DMS153 treated with DMSO at 0.1 percent for 48 hours (cell line): ENCODE measurements around the gene ITIH6.

Source experiments
- DNase-seq: peaks from one replicate; lab custom pipeline; 2025; ENCODE audit not compliant: unreplicated experiment; lab: John Stamatoyannopoulos, UW

ITIH6 gene

DNA sequence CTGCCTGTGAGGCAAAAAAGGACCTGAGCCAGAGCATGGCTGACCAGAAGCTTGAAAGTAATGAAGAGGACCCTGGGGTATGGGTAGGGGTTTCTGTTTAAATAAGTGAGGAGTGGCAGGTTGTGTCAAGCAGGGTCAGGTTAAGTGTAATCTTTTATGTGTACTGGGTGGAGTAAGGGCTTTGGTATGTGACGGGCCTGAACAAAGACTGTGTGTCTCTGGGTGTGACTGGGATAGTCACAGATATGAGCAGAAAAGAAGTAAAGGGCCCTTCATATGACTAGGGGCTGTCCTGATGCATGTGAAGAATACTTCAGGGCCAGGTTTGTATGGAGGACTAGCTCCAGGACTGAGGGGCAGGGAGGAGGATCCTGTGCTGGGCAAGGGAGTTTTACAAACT lies 82.4 kb downstream of the ITIH6 start:
- DNase-seq = no peak

- no peak for DNase-seq
Observed at GRCh38 chrX:54714424-54714823, 83.6 kb downstream of the ITIH6 start.

DNA sequence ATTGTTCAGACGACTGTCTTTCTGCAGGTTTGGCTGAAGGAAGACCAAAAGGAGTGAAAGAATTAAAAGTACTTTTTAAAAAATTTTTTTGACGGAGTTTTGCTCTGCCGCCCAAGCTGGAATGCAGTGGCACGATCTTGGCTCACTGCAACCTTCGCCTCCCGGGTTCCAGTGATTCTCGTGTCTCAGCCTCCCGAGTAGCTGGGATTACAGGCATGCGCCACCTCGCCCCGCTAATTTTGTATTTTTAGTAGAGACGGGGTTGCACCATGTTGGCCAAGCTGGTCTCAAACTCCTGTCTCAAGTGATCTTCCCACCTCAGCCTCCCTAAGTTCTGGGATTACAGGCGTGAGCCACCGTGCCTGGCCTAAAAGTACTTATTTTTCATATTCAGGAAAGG lies 86.3 kb downstream of the ITIH6 start:
- DNase-seq = no peak

DNA sequence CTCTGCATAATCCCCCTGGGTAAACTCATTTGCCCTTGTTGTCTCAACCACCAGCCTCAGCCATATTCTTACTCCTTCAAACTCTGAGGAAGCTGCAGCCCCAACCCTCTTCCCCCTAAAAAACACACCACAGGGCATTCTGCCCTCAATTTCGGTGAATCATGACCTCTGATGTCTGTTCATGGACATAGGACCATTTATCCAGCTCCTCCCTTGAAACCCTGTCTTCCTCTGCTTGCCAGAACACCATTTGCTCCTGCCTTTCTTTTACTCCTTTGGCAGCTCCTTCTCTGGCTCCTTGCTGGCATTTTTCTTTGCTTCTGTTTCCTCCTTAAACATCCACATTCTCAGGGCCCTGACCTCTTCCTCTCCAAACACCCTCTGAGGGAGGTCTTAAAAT lies 87.1 kb downstream of the ITIH6 start:
- no peak for DNase-seq

DNA sequence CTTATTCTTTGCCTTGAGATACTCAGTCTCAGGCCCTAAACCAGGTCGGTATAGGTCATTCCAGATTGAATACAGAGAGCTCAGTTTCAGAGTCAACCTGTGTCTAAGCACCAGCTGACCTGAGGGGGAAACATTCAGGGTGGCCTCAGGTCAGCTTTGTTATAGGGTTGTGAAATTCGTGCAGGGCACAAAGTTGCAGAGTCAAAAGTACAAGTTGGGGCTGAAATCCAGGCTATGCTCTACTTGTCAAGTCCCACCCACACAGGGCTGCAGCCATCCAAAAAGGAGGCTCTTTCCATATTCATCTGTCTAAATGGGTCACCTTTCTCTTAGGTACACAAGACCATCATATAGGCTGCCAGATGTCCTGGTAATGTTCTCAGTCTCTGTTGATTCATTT lies 89.7 kb downstream of the ITIH6 start:
- DNase-seq = no peak
